T-helper 1 cell treated with Interleukin-12 subunit alpha and Interleukin-12 subunit beta and Interleukin-4 antibody, amounts not matched to agents 30 μg/mL and 1 μg/mL, for 36 hours (primary cell): ENCODE measurements around the gene PTDSS2.

Experiments used
- H3K27ac Mint-ChIP-seq: one replicate; pipeline ENCODE4 v1.8.0; 2021; ENCODE audit warnings: mild to moderate bottlenecking, mixed read lengths
- H3K27me3 Mint-ChIP-seq: one replicate; pipeline ENCODE4 v1.8.0; 2021; ENCODE audit warnings: low read depth, mixed read lengths
- H3K36me3 Mint-ChIP-seq: one replicate; pipeline ENCODE4 v1.8.0; 2021; ENCODE audit warnings: low read depth, mixed read lengths
- H3K4me1 Mint-ChIP-seq: one replicate; pipeline ENCODE4 v1.8.0; 2021; ENCODE audit warnings: low read depth, mixed read lengths
- H3K4me3 Mint-ChIP-seq: one replicate; pipeline ENCODE4 v1.8.0; 2021; ENCODE audit warnings: mild to moderate bottlenecking, moderate library complexity, mixed read lengths
- H3K9me3 Mint-ChIP-seq: one replicate; pipeline ENCODE4 v1.8.0; 2021; ENCODE audit warnings: mixed read lengths

Gene PTDSS2

DNA sequence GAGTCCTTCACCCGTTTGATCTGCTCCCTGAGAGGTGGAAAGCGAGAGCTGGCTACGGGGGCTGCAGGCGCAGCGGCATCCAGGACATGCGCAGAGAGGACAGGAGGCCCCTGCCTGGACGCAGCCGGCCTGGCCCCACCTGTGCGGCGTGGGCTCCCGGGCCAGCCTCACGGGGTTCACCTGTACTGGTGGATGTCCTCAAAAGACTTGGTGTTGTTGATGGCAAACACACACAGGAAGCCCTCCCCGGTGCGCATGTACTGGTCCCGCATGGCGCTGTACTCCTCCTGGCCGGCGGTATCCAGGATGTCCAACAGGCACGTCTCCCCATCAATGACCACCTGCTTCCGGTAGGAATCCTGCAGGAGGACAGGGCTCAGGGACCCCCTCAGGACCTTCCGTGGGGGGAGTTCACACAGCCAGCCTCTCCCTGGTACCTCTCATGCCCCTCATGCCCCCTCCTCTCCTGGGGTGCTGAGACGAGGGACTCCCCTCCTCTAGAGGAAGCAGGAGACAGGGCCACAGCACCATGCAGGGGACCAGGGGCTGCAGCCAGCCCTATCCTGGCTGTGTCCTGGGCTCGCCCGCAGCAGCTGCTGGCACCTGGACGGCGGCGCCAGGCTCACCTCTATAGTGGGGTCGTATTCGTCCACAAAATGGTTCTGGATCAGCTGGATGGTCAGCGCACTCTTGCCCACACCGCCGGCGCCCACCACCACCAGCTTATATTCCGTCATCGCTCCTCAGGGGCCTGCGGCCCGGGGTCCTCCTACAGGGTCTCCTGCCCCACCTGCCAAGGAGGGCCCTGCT lies 83.7 kb downstream of the PTDSS2 start:
- H3K27ac Mint-ChIP-seq: no peak overlapping the region
- H3K36me3 Mint-ChIP-seq: no peaks in the 10 kb centered on the region
- H3K27me3 Mint-ChIP-seq: peaks cover 3% of the 10 kb centered on the region
- H3K4me1 Mint-ChIP-seq: peaks cover 3% of the 10 kb centered on the region
- H3K9me3 Mint-ChIP-seq: no peaks in the 10 kb centered on the region
- H3K4me3 Mint-ChIP-seq: peak overlapping the region; percentile 70

DNA sequence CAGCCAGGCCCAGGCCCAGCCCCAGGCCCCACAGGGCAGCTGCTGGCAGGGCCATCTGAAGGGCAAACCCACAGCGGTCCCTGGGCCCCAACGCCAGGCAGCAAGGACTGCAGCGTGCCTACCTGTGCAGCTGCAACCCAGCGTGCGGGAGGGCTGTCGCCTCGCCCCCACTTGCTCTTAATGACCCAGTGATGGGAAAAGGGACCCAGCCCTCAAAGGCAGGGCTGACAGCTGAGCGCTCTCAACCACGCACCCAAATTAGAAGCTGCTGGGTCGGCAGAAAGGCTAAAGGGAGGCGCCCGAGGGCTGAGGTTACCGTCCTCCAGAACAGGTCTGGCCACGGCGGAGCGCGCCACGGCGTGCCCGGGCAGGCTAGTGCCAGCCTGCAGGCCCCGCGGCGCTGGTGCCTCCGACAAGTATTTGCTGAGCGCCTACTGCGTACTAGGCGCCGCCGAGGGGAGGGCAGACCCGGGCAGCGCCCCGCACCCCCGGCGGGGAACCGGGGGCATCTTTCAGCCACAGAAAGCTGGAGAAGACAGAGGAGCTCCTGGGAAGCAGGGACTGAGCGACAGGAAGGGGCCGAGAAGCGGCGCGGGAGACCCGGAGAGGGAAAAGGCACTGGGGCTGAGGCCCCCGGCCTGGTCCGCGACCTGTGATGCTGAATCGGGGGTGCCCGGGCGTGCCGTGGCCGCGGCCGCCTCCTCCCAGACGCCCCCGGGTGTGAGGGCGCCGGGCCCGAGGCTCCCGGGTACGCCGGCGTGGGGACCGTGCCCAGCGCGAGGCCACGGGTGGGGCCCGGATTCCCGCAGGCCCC lies 84.5 kb downstream of the PTDSS2 start:
- Mint-ChIP-seq H3K4me1 (peaks cover 3% of the 10 kb centered on the region), H3K9me3 (no peaks in the 10 kb centered on the region), H3K4me3 (peak overlapping the region; percentile 70), H3K27me3 (peaks cover 3% of the 10 kb centered on the region), H3K27ac (peak overlapping the region; percentile 31), H3K36me3 (no peaks in the 10 kb centered on the region)

DNA sequence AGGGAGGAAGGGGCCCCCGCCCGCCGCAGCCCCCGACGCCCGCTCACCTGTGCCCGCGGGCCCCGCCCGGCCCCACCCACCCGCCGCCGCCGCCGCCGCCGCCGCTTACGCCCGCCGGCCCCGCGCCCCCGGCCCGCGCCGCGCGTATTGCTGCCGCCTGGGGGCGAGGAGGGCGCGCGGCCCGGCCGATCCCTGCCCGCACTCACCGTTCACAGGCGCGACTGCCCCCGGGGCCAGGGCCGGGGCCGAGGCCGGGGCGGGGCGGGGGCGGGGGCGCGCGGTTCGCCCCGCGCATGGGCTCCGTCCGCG lies 85.1 kb downstream of the PTDSS2 start:
- Mint-ChIP-seq H3K4me1 (peaks cover 3% of the 10 kb centered on the region), H3K27ac (no peak overlapping the region), H3K4me3 (no peak overlapping the region), H3K9me3 (no peaks in the 10 kb centered on the region), H3K27me3 (peaks cover 3% of the 10 kb centered on the region), H3K36me3 (no peaks in the 10 kb centered on the region)

DNA sequence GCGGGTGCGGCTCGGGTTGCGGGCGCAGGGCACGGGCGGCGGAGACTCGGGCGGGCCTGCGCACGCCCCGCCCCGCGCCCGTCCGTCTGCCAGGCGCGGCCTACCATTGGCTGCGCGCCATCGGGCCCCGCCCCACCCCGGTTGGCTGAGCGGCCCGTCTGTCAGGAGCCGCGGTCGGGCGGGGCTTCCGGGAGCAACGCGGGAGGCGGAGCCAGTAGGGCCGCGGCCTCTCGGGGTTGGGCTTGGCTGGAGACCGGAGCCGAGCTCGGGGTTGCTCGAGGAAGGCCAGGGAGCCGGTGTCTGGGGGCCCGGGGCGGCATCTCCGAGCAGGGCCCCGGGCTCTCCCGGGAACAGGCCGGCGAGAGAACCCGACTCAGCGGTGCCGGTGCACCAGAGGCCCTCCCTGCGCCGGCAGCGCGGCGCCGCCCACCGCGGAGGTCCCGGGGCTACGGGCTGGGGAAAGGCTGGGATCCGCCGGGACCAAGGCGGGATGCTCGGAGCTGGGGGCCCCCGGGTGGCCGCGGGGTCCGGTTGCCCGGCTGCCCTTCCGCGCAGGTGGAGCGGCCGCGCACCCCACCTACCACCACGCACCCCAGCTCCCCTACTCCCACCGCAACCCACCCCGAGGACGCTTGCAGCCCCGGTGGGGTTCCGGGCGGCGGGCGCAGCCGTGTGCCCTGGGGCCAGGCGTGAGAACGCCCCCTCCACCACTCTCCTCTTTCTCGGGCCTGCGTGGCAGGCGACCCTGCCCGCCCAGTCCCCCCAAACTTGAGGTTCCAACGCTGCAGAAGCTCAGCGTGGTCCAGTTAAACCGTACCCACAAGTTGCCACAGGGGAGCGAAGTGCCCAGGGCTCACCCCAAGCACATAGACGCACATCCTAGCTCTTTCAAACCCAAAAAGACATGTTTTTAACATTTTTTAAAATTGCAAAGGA lies 85.7 kb downstream of the PTDSS2 start, which contains the start of gene HRAS:
TSS of gene HRAS (minus strand) at position 58 of the 936 bp plus-strand sequence.
- Mint-ChIP-seq H3K4me1 (peaks cover 3% of the 10 kb centered on the region), H3K4me3 (peak within 1 kb of the TSS; percentile 87), H3K27ac (peak within 1 kb of the TSS; percentile 85), H3K27me3 (peaks cover 3% of the 10 kb centered on the region), H3K9me3 (no peaks in the 10 kb centered on the region), H3K36me3 (no peaks in the 10 kb centered on the region)

DNA sequence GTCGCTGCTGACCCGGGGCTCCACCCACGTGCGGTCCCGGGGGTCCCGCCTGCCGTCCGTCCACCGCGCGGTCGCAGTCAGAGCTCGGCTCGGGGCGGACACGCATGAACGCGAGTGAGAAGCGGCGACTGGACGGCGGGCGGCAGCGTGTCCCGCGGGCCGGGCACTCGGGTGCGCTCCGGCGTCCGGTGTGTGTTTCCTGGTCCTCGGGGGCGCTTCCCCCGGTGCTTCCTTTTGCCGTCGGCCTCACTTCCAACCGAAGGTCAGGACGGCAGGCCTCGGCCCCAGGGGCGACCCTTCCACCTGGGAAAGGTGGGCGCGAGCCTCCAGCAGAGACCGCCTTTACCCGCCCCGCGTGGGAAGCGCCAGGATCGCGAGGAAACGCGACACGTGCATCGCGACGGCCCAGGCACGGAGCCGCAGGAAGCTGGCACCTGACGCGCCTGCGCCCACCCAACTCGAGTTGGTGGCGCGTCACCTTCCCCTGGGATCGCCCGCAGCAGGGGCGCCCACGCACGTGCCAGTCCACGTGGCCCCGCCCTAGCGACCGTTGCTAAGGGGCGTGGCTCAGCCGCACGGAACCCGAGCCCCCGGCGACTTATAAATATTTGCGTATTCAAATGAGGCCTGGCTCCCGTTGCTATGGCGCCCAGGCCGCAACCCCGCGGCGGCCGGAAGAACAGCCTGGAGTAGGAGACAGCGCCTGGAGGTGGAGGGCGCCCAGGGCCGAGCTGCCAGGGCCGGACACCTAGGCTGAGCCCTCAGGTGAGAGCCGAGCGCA lies 87.0 kb downstream of the PTDSS2 start, which contains the start of gene LRRC56:
TSS of gene LRRC56 (plus strand) at position 687 of the 781 bp plus-strand sequence. CDS start 3,158 bp downstream, outside the sequence.
- Mint-ChIP-seq H3K4me1 (peaks cover 3% of the 10 kb centered on the region), H3K27ac (peak within 1 kb of the TSS; percentile 85), H3K36me3 (no peaks in the 10 kb centered on the region), H3K27me3 (peaks cover 3% of the 10 kb centered on the region), H3K9me3 (no peaks in the 10 kb centered on the region), H3K4me3 (peak within 1 kb of the TSS; percentile 87)

DNA sequence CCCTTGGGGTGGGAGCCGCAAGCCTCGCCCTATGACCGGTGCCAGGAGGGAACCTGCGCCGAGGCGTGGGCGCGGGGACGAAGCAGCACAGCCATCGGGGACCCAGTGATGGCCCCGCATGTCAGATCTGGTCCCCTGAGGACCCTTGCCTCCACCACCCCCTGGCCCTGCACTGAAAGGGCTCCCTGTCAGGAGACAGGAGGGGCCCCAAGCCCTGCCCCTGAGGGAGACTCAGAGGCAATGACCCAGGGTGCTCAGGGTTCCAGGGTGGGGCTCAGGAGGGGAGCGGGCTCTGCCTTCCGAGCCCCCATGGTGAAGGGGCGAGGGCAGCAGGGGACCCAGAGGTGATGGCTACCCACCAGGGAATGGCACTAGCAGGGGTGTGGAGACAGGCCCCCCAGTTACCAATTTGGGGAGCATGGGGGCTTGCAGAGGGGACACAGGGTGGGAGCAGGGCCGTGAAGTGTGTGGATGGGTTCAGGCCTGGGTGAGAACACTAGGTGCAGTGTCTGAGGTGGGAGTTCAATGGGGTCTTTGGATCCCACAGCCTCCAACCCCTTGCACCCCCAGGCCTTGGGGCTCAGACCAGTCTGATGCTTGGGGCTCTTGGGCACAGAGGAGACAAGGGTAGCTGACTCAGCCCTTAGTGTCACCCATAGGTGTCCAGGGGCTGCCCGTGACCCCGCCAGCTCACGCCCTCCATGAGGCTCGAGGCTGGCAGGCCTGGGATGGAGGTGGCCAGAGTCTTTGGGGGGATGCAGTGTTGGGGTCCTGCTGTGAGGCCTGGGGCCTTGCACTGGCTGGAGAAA lies 87.7 kb downstream of the PTDSS2 start:
- Mint-ChIP-seq H3K4me1 (peaks cover 3% of the 10 kb centered on the region), H3K9me3 (no peaks in the 10 kb centered on the region), H3K27ac (peak overlapping the region; percentile 26), H3K4me3 (no peak overlapping the region), H3K36me3 (no peaks in the 10 kb centered on the region), H3K27me3 (peaks cover 3% of the 10 kb centered on the region)

DNA sequence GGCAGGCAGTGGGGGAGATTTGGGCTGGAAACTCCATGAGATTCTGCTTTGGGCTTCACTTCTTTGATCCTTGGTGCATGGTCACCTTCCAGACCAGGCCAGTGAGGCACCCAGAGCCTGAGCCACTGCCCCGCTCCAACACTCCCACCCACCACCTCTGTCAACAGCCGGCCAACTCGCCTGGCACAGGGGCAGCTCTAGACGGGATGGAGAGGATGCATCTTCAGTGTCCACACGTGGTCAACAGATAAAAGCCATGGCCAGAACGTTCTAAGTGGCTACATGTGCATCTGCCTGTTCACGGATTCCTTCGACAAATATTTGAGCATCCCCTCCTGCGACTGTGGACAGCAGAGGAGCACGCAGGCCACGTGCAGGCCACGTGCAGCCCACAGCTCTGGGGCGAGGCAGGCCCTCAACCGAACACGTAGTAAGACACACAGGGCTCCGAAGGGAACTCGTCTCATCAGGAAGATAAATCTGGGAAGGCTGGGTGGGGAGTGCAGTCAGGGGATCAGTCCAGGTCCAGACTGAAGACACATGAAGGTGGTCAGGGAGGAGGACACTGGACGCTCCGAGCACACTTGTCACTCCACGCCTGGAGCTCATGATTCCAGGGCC lies 88.5 kb downstream of the PTDSS2 start:
- Mint-ChIP-seq H3K27me3 (peaks cover 3% of the 10 kb centered on the region), H3K4me3 (no peak overlapping the region)

DNA sequence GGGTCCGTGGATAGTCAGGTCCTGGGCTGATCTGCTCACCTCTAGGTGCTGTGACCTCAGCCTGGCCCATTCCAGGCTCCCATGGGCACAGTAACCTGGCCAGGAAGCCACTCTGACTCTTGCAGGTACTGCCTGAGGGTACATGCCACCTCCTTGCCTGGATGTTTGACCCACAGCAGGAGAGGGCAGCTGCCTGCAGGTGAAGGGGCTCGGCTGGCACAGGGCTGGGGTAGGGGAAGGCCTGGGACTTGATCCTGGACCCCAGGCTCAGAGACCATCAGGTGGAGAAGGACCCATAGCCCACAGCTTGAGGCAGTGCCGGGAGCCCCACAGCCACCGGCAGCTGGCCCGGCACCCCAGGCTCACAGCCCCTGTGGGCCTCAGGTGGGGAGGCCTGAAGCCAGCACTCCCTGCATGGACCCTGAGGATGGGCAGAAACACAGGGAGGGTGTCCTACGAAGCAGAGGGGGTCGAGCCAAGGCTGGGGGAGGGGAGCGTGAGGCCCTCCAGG lies 89.9 kb downstream of the PTDSS2 start:
- no peak overlapping the region for H3K4me3 Mint-ChIP-seq

More for the DNA sequence above, 88.5 kb downstream of the PTDSS2 start:
- no peaks in the 10 kb centered on the region for H3K9me3 Mint-ChIP-seq
- no peak overlapping the region for H3K27ac Mint-ChIP-seq
- no peaks in the 10 kb centered on the region for H3K36me3 Mint-ChIP-seq
- H3K4me1 Mint-ChIP-seq: peaks cover 3% of the 10 kb centered on the region

More for the DNA sequence above, 89.9 kb downstream of the PTDSS2 start:
- H3K27me3 Mint-ChIP-seq: peaks cover 3% of the 10 kb centered on the region
- no peaks in the 10 kb centered on the region for H3K36me3 Mint-ChIP-seq
- H3K27ac Mint-ChIP-seq: no peak overlapping the region
- H3K4me1 Mint-ChIP-seq: peaks cover 3% of the 10 kb centered on the region
- H3K9me3 Mint-ChIP-seq: no peaks in the 10 kb centered on the region
